ENCODE results near the gene GABRA6.
"Not testable (repeated sequence)": the region's sequence is repeated elsewhere in the genome, so short reads cannot be mapped to it uniquely, and the experiment has no call there.

Gene GABRA6

DNA sequence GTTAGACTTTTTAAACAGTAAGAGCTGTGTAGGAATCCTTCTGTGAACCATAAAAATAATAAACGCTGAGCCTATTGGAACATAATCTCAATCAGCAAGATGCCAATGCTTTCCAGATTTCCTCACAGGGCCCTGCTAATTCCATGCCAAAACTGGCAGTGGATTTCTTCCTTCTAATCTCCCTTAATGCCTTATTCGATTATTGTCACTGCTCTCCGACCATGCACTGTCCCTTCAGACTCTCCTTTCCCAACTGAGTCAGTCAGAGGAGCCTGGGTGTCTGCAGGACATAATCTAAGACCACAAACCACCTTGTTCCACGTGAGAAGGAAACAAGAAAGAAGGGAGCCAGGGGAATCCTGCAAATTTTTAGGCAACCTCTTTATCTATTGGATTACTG is at the start of gene GABRA6:
TSS of gene GABRA6 (plus strand) at position 261 of the 400 bp plus-strand sequence. CDS start 269 bp downstream, outside the sequence.
- no peak for DNase-seq

DNA sequence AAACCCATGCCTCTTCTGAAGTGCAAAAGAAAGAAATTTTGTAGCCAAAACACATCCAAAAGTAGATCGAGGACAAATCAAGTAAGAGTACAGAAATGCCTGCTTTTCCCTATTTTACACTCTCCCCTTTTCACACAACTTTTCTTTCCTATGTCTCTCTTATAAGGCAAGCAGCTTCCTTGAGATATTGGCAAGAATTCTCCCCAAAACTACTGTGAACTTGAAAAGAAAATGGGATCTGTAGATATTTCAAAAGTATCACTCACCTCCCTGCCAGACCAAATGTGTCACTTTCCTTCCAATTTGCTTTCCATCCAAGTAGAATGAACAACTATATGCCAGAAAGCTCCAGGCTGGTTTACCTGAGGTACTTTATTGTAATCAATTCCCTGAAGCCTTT is 47.9 kb upstream of the GABRA6 start:
- DNase-seq, result no peak

DNA sequence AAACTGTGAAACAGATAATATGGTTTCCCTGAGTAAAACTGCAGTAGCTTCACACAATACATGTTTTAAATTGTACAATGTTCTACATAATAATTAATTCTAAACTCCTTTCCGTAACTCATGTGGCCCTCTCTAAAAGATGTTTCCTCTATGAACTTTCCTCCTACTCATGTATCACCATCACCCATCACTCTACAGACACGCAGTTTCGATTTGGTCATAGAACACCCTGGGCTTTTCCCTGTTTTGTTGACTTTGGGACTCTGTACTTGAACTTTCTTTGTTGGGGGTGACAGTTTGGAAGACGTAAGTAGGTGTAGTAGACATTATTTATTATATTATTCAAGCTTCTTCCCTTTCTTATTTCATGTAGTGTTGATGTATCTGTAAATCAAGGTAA is 44.1 kb upstream of the GABRA6 start:
- DNase-seq, result no peak

- DNase-seq, result no peak
These were observed 40.3 kb upstream of the GABRA6 start for GRCh38 chr5:161645264-161645663.

DNA sequence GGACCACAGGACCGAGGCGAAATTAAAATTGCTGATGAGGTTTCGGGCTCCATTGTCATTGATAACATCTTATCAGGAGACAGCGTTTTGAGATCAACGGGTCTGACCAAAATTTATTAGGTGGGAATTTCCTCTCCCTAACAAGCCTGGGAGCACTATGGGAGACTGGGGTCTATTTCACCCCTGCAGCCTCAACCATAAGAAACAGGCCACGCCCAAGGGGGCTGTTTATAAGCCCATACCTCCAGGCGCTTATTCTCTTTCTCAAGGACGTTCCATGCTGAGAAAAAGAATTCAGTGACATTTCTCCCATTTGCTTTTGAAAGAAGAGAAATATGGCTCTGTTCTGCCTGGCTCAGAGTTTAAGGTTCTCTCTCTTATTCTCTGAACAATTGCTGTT is 33.6 kb upstream of the GABRA6 start:
- DNase-seq, result not testable (repeated sequence)

DNA sequence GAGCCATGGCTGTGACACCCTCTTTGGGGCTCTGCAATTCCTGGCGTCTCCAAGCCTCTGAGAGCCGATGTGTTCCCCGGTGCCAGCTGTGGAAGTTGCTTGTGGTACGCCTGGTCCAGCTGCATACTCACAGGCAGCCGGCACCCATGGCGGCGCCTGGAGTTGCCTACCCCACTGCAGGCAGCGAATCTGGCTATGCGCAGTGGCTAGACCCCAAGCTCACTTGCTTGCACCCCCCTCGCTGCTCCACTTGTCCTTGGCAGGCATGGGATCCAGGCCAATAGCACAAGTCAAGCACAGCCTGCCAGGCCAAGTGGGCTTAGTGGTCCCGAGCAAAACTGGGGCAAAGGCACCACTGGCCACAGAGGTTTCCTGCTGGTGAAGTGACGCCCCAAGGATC is 24.7 kb upstream of the GABRA6 start:
- no peak for DNase-seq

- no peak for DNase-seq
These were observed 22.1 kb upstream of the GABRA6 start for GRCh38 chr5:161663431-161663830.

DNA sequence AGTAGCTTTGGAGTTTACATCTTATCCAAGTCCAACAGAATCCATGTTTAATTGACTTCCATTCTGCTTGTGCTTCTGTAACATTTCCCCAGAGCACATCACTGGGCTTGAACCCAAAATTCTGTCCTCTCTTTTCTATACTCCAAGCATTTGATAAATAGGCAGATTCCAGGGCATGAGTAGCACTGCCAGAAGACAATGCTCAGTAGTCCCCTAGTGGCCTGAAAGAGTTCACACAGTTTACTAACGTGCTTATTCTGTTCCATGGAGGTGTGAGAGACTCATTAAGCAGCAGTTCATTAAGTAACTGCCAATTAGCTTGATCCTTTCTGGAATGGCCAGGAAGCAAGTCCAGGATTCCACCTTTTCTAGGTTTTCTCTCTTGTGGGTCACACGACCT is 9.4 kb upstream of the GABRA6 start:
- no peak for DNase-seq

DNA sequence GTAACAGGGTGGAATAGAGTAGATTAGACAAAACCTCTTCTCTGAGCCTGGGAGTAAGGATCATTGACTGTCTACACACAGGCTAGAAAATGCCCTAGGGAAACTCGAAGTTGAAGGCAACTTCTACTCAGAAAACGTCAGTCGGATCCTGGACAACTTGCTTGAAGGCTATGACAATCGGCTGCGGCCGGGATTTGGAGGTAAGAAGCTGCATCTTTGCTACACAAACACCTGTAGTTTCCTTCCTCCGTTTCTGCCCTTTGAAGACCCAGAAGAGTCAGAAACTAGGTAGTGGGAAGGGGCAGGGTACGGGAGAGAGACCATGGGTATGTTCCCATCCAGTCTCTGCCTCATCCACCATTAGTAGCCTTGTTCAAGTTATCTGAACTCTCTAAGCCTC is 628 bp downstream of the GABRA6 start:
- DNase-seq, result no peak

GRCh38 chr5:161686881-161687280 is 1.4 kb downstream of the GABRA6 start:
- DNase-seq, result no peak

- DNase-seq, result no peak
These were observed 1.8 kb downstream of the GABRA6 start for GRCh38 chr5:161687316-161687715.

GRCh38 chr5:161691911-161692310 is 6.4 kb downstream of the GABRA6 start:
- no peak for DNase-seq

- DNase-seq, result no peak
These were observed 11.5 kb downstream of the GABRA6 start for GRCh38 chr5:161697001-161697400.

- DNase-seq, result no peak
These were observed 14.5 kb downstream of the GABRA6 start for GRCh38 chr5:161700065-161700464.

GRCh38 chr5:161703528-161703927 is 18.0 kb downstream of the GABRA6 start:
- DNase-seq, result no peak

- DNase-seq, result no peak
These were observed 21.9 kb downstream of the GABRA6 start for GRCh38 chr5:161707382-161707781.

GRCh38 chr5:161709239-161709638 is 23.7 kb downstream of the GABRA6 start:
- DNase-seq, result no peak

- no peak for DNase-seq
These were observed 27.5 kb downstream of the GABRA6 start for GRCh38 chr5:161713042-161713441.

- DNase-seq, result no peak
These were observed 33.6 kb downstream of the GABRA6 start for GRCh38 chr5:161719157-161719556.

GRCh38 chr5:161720460-161720859 is 34.9 kb downstream of the GABRA6 start:
- DNase-seq, result no peak

DNA sequence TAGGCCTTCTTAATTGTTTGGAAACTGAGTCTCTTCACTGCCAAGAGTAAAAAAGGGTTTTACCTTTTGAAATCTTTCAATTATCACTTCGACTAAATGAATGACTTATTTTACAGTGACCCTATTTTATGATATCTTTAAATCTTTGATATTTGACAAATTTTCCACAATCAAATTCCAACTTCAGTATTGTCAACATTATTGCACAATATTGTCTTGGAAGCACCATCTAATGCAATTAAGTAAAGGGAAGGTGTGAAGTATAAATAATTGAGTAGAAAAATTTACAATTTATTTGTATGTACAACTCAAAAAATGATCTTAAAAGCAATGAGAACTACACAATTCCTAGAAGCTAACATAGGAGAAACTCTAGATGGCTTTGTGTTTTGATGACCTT is 49.2 kb downstream of the GABRA6 start:
- DNase-seq, result no peak

- no peak for DNase-seq
These were observed 54.9 kb downstream of the GABRA6 start for GRCh38 chr5:161740433-161740832.

GRCh38 chr5:161744276-161744675 is 58.8 kb downstream of the GABRA6 start:
- DNase-seq, result no peak

GRCh38 chr5:161745392-161745791 is 59.9 kb downstream of the GABRA6 start:
- DNase-seq, result no peak

DNA sequence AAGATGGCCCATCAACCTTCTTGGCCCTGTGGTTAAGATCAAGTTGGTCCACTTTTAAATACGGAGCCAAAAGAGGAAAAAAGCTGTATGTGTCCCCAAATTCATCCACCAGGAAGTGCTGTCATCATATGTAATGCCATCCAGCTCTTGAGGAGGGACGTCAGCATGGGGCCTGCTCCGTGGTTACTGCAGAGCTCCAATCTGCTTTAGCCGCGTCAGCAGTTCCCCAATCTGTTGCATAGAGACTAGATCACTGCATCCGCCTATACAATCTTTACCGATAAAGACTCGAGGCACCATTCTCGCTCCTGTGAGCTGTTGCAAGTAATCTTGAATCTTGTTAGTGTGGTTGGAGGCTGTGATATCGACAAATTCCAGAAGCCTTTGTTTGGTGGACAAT is 65.7 kb downstream of the GABRA6 start:
- DNase-seq, result no peak

Data from activated CD8-positive, alpha-beta memory T cell treated with anti-CD3 and anti-CD28 coated beads, Interleukin-2, amount 50 U/mL, for 48 hours (primary cell).